Liver (tissue), 3 donors: ENCODE data around the gene CCDC40.
A peak's percentile ranks its signal among the peaks of the same experiment; 100 is the strongest.

Source experiments
- CTCF ChIP-seq: fragments of 150-350 bp; IDR thresholded peaks from 2 replicates; pipeline ENCODE4 v1.5.1; 2017; ENCODE audit warnings: improper control_type of control experiment, low read depth, low read length; ENCODE audit not compliant: missing input control
- EGR1 ChIP-seq, 2 donors: IDR thresholded peaks; 2 replicates each; pipeline ENCODE4 v1.6.1; 2016 to 2018; ENCODE audit warnings: antibody characterized with exemption in 2 of 2, low read depth in 2 of 2
- FOXA1 ChIP-seq: IDR thresholded peaks from 2 replicates; pipeline ENCODE4 v1.6.1; 2016; ENCODE audit warnings: antibody characterized with exemption
- GABPA ChIP-seq, 2 donors: IDR thresholded peaks in 1 of 2; conservative IDR thresholded peaks in 1 of 2; 2 replicates each; pipeline ENCODE4 v1.6.1; 2016; ENCODE audit warnings: antibody characterized with exemption in 2 of 2, mild to moderate bottlenecking in 1 of 2, moderate library complexity in 1 of 2
- JUND ChIP-seq, 2 donors: IDR thresholded peaks; 2 replicates each; pipeline ENCODE4 v1.6.1; 2016; ENCODE audit warnings: antibody characterized with exemption in 2 of 2
- MAX ChIP-seq: IDR thresholded peaks from 2 replicates; pipeline ENCODE4 v1.6.1; 2016; ENCODE audit warnings: antibody characterized with exemption
- RAD21 ChIP-seq, 2 donors: IDR thresholded peaks; 2 replicates each; pipeline ENCODE4 v1.6.1; 2016; ENCODE audit warnings: antibody characterized with exemption in 2 of 2, mild to moderate bottlenecking in 2 of 2
- REST ChIP-seq: IDR thresholded peaks from 2 replicates; pipeline ENCODE4 v1.6.1; 2016; ENCODE audit warnings: antibody characterized with exemption, mild to moderate bottlenecking
- SP1 ChIP-seq: IDR thresholded peaks from 2 replicates; pipeline ENCODE4 v1.6.1; 2018; ENCODE audit warnings: antibody characterized with exemption, mild to moderate bottlenecking
- TAF1 ChIP-seq: conservative IDR thresholded peaks from 2 replicates; pipeline ENCODE4 v1.6.1; 2016; ENCODE audit warnings: antibody characterized with exemption, mild to moderate bottlenecking
- YY1 ChIP-seq: IDR thresholded peaks from 2 replicates; pipeline ENCODE4 v1.6.1; 2016; ENCODE audit warnings: antibody characterized with exemption, mild to moderate bottlenecking
- ZBTB33 ChIP-seq: IDR thresholded peaks from 2 replicates; pipeline ENCODE4 v1.6.1; 2016; ENCODE audit warnings: antibody characterized with exemption
- donor health status: healthy.
- donor health status: healthy.

- TF ChIP-seq CTCF (no peak), SP1 (peak; percentile 31), REST (peak; percentile 48), RAD21 (IDR thresholded peaks at IDR 0.05) (no peak), TAF1 (no peak), EGR1 (IDR thresholded peaks at IDR 0.05; ENCODE audit: low read depth in 2 of 2) (no peak), MAX (peak; percentile 22), GABPA (IDR thresholded peaks at IDR 0.05 in 1 of 2, conservative IDR thresholded peaks at IDR 0.05 in 1 of 2) (no peak), FOXA1 (no peak), ZBTB33 (peak; percentile 59), JUND (IDR thresholded peaks at IDR 0.05) (peak in 1 of 2 donors; percentile 57), YY1 (peak; percentile 67)
These were observed 94.5 kb downstream of the CCDC40 start for GRCh38 chr17:80130992-80131391.
